ENCODE measurements around the gene RAB12.

The RAB12 gene, protein sequence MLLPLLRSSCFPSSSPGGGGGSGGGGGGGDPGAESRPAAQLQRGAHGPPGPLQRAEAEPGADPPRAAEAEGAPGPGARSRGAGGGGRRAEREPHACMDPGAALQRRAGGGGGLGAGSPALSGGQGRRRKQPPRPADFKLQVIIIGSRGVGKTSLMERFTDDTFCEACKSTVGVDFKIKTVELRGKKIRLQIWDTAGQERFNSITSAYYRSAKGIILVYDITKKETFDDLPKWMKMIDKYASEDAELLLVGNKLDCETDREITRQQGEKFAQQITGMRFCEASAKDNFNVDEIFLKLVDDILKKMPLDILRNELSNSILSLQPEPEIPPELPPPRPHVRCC

DNA sequence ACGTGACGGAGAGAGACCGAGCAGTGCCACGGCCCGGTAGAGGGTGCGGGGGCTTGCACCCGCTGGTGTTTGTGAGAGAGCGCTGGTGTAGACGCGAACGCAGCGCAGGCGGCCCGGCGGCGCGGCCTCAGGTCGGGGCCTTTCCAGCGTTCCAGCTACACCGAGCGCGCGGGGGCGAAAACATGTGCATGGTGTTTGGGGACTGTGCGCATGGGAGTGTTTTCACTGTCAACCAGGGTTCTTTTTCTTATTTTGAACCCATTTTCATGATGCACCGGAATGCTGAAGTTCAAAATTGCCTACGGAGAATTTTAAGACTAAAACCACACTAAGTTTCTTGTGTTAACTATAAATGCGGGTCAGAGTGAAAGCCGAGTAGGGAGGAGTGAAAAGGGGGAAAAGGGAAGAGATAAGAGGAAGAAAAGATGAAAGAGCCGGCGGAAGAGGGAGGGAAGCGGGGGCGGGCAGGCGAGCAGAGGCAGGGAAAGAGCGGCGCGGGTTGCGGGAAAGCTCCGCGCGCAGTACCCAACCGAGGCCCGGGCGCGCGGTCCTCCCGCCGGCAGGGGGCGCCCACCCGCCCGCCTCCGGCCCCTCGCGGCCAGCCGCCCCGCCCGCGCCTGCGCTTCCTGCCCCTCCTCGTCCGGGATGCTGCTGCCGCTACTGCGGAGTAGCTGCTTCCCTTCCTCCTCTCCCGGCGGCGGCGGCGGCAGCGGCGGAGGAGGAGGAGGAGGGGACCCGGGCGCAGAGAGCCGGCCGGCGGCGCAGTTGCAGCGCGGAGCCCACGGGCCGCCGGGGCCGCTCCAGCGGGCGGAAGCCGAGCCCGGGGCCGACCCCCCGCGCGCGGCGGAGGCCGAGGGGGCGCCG lies at the start of gene RAB12:
Gene RAB12, plus strand, starts transcription at position 643 of the 864 bp plus-strand sequence. Its CDS starts 3 bp downstream, at position 646.
- H3K4me3 ChIP-seq (ENCODE audit: control insufficient read depth, low read depth, low read length): peak within 1 kb of the TSS; percentile 80
- peak; percentile 81 for DNase-seq (ENCODE audit: low read depth)
- TF ChIP-seq, protein P1, sequence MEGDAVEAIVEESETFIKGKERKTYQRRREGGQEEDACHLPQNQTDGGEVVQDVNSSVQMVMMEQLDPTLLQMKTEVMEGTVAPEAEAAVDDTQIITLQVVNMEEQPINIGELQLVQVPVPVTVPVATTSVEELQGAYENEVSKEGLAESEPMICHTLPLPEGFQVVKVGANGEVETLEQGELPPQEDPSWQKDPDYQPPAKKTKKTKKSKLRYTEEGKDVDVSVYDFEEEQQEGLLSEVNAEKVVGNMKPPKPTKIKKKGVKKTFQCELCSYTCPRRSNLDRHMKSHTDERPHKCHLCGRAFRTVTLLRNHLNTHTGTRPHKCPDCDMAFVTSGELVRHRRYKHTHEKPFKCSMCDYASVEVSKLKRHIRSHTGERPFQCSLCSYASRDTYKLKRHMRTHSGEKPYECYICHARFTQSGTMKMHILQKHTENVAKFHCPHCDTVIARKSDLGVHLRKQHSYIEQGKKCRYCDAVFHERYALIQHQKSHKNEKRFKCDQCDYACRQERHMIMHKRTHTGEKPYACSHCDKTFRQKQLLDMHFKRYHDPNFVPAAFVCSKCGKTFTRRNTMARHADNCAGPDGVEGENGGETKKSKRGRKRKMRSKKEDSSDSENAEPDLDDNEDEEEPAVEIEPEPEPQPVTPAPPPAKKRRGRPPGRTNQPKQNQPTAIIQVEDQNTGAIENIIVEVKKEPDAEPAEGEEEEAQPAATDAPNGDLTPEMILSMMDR (conservative IDR thresholded peaks at IDR 0.05; ENCODE audit: control insufficient read depth, insufficient read depth, low read depth, low read length): no peak

DNA sequence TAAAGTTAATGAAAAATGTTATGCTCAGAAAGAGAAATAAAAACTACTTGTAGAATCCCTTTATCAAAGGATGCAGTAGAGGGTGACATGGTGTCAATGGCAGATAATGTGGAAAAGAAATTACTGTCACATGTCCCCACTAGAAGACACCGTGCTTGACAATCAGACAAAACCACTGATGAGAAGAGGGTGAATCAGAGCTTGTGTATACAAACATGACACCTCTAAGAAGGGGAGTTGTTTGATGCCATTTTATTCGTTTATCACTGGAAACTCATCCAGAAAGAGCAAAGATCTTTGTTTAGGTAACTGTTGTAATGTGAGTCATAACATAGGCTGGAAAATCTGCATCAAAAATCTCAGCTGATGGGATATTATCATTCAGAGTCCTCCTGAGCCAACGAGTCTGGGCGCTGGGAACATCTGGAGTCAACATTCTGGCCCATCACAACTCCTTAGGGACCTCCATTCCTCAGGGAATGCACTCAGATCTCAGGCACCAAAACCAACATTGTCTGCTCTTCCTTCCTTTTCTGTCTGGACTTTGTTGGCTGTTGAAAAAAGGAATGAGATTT lies 49.5 kb upstream of the RAB12 start:
- DNase-seq (ENCODE audit: low read depth): peak; percentile 19
- TF ChIP-seq, protein P1 (conservative IDR thresholded peaks at IDR 0.05; ENCODE audit: control insufficient read depth, insufficient read depth, low read depth, low read length): no peak
- H3K4me3 ChIP-seq (ENCODE audit: control insufficient read depth, low read depth, low read length): no peak overlapping the region

DNA sequence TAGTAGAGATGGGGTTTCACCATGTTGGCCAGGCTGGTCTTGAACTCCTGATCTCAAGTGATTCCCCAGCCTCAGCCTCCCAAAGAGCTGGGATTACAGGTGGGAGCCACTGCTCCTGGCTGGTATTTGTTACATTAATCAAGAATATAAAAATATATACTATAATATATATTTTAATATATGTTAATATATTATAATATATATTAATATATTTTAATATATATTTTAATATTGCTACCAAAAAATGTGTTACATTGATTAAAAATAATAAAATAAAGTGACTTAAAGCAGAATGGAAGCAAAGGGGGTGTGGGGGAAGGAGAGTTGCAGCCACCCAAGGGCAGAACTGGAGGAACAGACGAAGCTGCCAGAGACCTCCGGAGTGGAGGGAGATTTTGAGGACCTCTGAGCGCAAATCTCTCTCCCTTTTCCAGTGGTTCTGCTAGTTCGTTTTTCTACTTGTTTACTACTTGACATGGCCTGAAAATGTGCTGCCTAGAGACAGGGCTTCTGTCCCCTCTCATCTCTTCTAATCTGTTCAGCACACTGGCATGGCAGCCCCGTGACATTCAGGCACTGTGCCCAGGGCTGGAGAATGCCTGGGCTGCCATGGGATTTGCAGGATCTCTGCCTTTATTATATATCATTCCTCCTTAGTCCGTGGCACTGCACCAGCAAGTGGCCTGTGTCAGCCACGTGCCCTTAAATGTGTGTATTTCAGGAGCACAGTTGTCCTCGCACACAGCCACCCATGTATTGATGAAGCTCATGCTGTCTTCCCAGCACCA lies 47.9 kb upstream of the RAB12 start:
- no peak for DNase-seq (ENCODE audit: low read depth)
- no peak overlapping the region for H3K4me3 ChIP-seq (ENCODE audit: control insufficient read depth, low read depth, low read length)
- TF ChIP-seq, protein P1 (conservative IDR thresholded peaks at IDR 0.05; ENCODE audit: control insufficient read depth, insufficient read depth, low read depth, low read length): no peak

DNA sequence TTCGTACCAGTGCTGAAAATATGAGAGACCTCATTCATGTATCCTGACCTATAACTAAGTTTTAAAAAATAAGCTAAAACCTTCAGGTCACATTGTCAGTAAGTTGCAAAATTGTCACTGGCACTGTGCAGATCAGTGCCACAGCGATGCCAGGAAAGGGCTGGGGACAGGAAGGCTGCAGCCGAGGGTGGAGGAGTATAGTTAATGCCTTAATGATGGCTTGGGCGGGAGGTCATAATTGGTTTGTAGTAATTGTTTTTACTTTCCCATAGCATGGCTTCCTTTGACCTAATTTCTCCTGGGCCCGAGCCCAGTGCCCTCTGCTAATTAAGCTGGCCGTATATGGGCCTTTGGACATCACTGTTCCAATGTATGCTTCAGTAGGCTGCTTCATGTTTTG lies 47.2 kb upstream of the RAB12 start:
- no peak for DNase-seq (ENCODE audit: low read depth)
- no peak overlapping the region for H3K4me3 ChIP-seq (ENCODE audit: control insufficient read depth, low read depth, low read length)
- TF ChIP-seq, protein P1 (conservative IDR thresholded peaks at IDR 0.05; ENCODE audit: control insufficient read depth, insufficient read depth, low read depth, low read length): no peak

DNA sequence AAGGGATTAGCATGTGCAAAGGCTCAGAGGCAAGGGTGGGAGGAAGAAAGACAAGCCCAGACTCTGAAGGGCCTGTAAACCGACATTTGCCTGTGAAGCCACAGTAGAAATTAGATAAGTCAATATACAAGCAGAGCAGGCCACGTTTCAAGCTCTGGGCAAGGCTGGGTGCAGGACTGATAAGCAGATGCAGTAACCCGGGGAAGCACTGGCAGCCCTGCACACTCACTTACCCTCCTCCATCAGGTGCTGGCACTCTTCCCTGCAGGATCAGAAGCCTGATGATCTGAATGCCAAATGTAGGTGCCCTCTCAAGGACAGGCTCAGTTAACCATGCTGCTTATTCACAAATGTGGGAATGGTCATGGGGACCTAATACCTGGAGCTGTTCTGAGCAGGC lies 46.3 kb upstream of the RAB12 start:
- H3K4me3 ChIP-seq (ENCODE audit: control insufficient read depth, low read depth, low read length): no peak overlapping the region

More for the DNA sequence above, 46.3 kb upstream of the RAB12 start:
- TF ChIP-seq, protein P1 (conservative IDR thresholded peaks at IDR 0.05; ENCODE audit: control insufficient read depth, insufficient read depth, low read depth, low read length): no peak
- no peak for DNase-seq (ENCODE audit: low read depth)
